H1 (cell line): Measurements from ENCODE around the gene SLC4A11. TPM values are rescaled to one million over a fixed set of nuclear protein-coding genes. Genes with fewer than 3 reads are reported as not detected.

Source experiments
- CTCF ChIA-PET: fragments of 300-600 bp; sonication (Branson Sonifier 250); formaldehyde crosslinking; loops from one replicate; lab custom pipeline; 2021; ENCODE audit not compliant: partially characterized antibody; lab: Charles Lee
- POLR2A ChIA-PET: fragments of 300-600 bp; sonication (Branson Sonifier 250); formaldehyde crosslinking; loops from one replicate; lab custom pipeline; 2021; ENCODE audit warnings: inconsistent platforms; ENCODE audit not compliant: partially characterized antibody; lab: Charles Lee
- DNase-seq, 2 experiments: peaks; one replicate each; pipeline versions ENCODE4 v3.0.0 to v3.0.0-alpha.2; 2010 to 2022; ENCODE audit warnings: low spot score in 2 of 2, low read depth in 1 of 2, mixed read lengths in 1 of 2
- FAIRE-seq: peaks from 2 replicates; lab custom pipeline; 2011; peaks lifted over from hg19 to GRCh38; lab: Jason Lieb, UNC
- H2AFZ ChIP-seq: 2 replicates; pipeline ENCODE4 v1.8.1; 2012; ENCODE audit warnings: low read length, inconsistent platforms
- H2AK5ac ChIP-seq: 2 replicates; pipeline ENCODE4 v1.6.1; 2013; ENCODE audit warnings: low read depth, low read length
- H2BK120ac ChIP-seq: replicated peaks from 2 replicates; pipeline ENCODE3; 2013; ENCODE audit warnings: low read depth, low read length, inconsistent platforms
- H2BK12ac ChIP-seq: 2 replicates; pipeline ENCODE4 v1.6.1; 2013; ENCODE audit warnings: low read depth, low read length
- H2BK15ac ChIP-seq: 2 replicates; pipeline ENCODE4 v1.6.1; 2013; ENCODE audit warnings: low read length
- H2BK20ac ChIP-seq: 2 replicates; pipeline ENCODE4 v1.6.1; 2013; ENCODE audit warnings: low read length
- H2BK5ac ChIP-seq: 2 replicates; pipeline ENCODE4 v1.6.1; 2013; ENCODE audit warnings: low read depth, low read length
- H3K14ac ChIP-seq: 2 replicates; pipeline ENCODE4 v1.6.1; 2013; ENCODE audit warnings: inconsistent platforms; ENCODE audit not compliant: insufficient read length
- H3K18ac ChIP-seq: 2 replicates; pipeline ENCODE4 v1.6.1; 2013; ENCODE audit warnings: low read length; ENCODE audit errors: extremely low read depth
- H3K23ac ChIP-seq: 2 replicates; pipeline ENCODE4 v1.6.1; 2013; ENCODE audit warnings: inconsistent platforms; ENCODE audit not compliant: insufficient read length
- H3K23me2 ChIP-seq: 2 replicates; pipeline ENCODE4 v1.6.1; 2013; ENCODE audit warnings: low read depth, low read length
- H3K27ac ChIP-seq: 2 replicates; pipeline ENCODE4 v1.6.1; 2011; ENCODE audit warnings: low read depth, low read length, inconsistent platforms
- H3K27me3 ChIP-seq, 4 experiments: replicated peaks in 1 of 4; 1 replicate in 1 of 4; 2 replicates in 3 of 4; pipeline versions ENCODE4 v1.6.1 to v1.8.1; 2011 to 2013; ENCODE audit warnings: low read length in 3 of 4, mild to moderate bottlenecking in 3 of 4, inconsistent platforms in 2 of 4, mixed read lengths in 2 of 4, moderate library complexity in 1 of 4; ENCODE audit not compliant: control insufficient read depth in 3 of 4, insufficient read depth in 3 of 4; ENCODE audit errors: extremely low read depth in 1 of 4
- H3K36me3 ChIP-seq, 4 experiments: 2 replicates each; pipeline versions ENCODE4 v1.6.1 to v1.8.1; 2011 to 2013; ENCODE audit warnings: mild to moderate bottlenecking in 4 of 4, low read length in 3 of 4, moderate library complexity in 2 of 4, control low read depth in 1 of 4, inconsistent platforms in 1 of 4; ENCODE audit not compliant: insufficient read depth in 4 of 4, control insufficient read depth in 2 of 4
- H3K4ac ChIP-seq: replicated peaks from 2 replicates; pipeline ENCODE3; 2013; ENCODE audit warnings: low read length, low read depth, mixed read lengths, inconsistent platforms; ENCODE audit not compliant: insufficient read length
- H3K4me1 ChIP-seq, 4 experiments: replicated peaks in 1 of 4; 1 replicate in 1 of 4; 2 replicates in 3 of 4; pipeline versions ENCODE4 v1.6.1 to v1.8.1; 2011 to 2013; ENCODE audit warnings: low read length in 3 of 4, inconsistent platforms in 2 of 4, mixed read lengths in 1 of 4; ENCODE audit not compliant: insufficient read depth in 4 of 4, control insufficient read depth in 3 of 4
- H3K4me2 ChIP-seq, 2 experiments: 2 replicates each; pipeline versions ENCODE4 v1.6.1 to v1.8.1; 2011 to 2013; ENCODE audit warnings: low read depth in 2 of 2, low read length in 2 of 2, control low read depth in 1 of 2, inconsistent platforms in 1 of 2, mild to moderate bottlenecking in 1 of 2; ENCODE audit not compliant: insufficient read depth in 1 of 2
- H3K4me3 ChIP-seq, 4 experiments: fragments of 200-600, 300-600 bp in 1 of 4; sonication (generic), shearing (Covaris generic), sonication (Bioruptor Twin) in 1 of 4; 2 replicates each; pipeline versions ENCODE4 v1.5.1 to v1.8.1; 2011 to 2016; ENCODE audit warnings: low read length in 4 of 4, low read depth in 3 of 4, control low read depth in 2 of 4, inconsistent platforms in 2 of 4, mild to moderate bottlenecking in 2 of 4, mixed read lengths in 1 of 4, moderate library complexity in 1 of 4; ENCODE audit not compliant: insufficient read depth in 2 of 4; ENCODE audit errors: extremely low read depth in 1 of 4
- H3K56ac ChIP-seq: replicated peaks from 2 replicates; pipeline ENCODE3; 2013; ENCODE audit warnings: low read depth, mild to moderate bottlenecking, mixed read lengths, low read length, inconsistent platforms; ENCODE audit not compliant: insufficient read length
- H3K79me1 ChIP-seq: 2 replicates; pipeline ENCODE4 v1.6.1; 2013; ENCODE audit warnings: low read depth, low read length, control low read depth
- H3K79me2 ChIP-seq, 2 experiments: 2 replicates each; pipeline versions ENCODE4 v1.6.1 to v1.8.1; 2012 to 2013; ENCODE audit warnings: low read length in 2 of 2, mild to moderate bottlenecking in 2 of 2, inconsistent platforms in 1 of 2; ENCODE audit not compliant: insufficient read depth in 2 of 2, control insufficient read depth in 1 of 2
- H3K9ac ChIP-seq, 4 experiments: replicated peaks in 1 of 4; 1 replicate in 1 of 4; 2 replicates in 3 of 4; pipeline versions ENCODE4 v1.6.1 to v1.8.1; 2011 to 2013; ENCODE audit warnings: low read depth in 3 of 4, low read length in 3 of 4, control low read depth in 2 of 4, mild to moderate bottlenecking in 2 of 4, moderate library complexity in 2 of 4, inconsistent platforms in 1 of 4; ENCODE audit errors: extremely low read depth in 1 of 4
- H3K9me3 ChIP-seq, 2 experiments: 2 replicates each; pipeline versions ENCODE4 v1.6.1 to v1.8.1; 2012 to 2013; ENCODE audit warnings: mild to moderate bottlenecking in 2 of 2, moderate library complexity in 2 of 2, control low read depth in 1 of 2, inconsistent platforms in 1 of 2, low read depth in 1 of 2, low read length in 1 of 2, mixed read lengths in 1 of 2; ENCODE audit not compliant: insufficient read depth in 2 of 2
- H4K20me1 ChIP-seq, 2 experiments: replicated peaks in 1 of 2; 2 replicates each; pipeline versions ENCODE3 to v1.8.1; 2011 to 2013; ENCODE audit warnings: inconsistent platforms in 2 of 2, low read length in 2 of 2, mild to moderate bottlenecking in 1 of 2; ENCODE audit not compliant: insufficient read depth in 2 of 2, control insufficient read depth in 1 of 2
- H4K5ac ChIP-seq: 2 replicates; pipeline ENCODE4 v1.6.1; 2013; ENCODE audit warnings: low read length, low read depth, mixed read lengths, inconsistent platforms; ENCODE audit not compliant: insufficient read length
- H4K8ac ChIP-seq: 2 replicates; pipeline ENCODE4 v1.8.0; 2013; ENCODE audit warnings: mild to moderate bottlenecking, moderate library complexity, low read length, inconsistent platforms; ENCODE audit not compliant: insufficient read depth; ENCODE audit errors: extremely low read depth
- H4K91ac ChIP-seq: replicated peaks from 2 replicates; pipeline ENCODE3; 2013; ENCODE audit warnings: low read length, mixed read lengths, inconsistent platforms; ENCODE audit not compliant: insufficient read length
- BRCA1 ChIP-seq: IDR thresholded peaks from 2 replicates; pipeline ENCODE4 v1.6.1; 2012; ENCODE audit warnings: low read depth, low read length, improper control_type of control experiment
- EZH2 ChIP-seq: fragments of 200-600 bp; sonication (generic); IDR thresholded peaks from 2 replicates; pipeline ENCODE4 v1.7.1; 2012; ENCODE audit warnings: low read depth, mild to moderate bottlenecking, moderate library complexity, low read length, inconsistent platforms; ENCODE audit not compliant: severe bottlenecking
- MAFK ChIP-seq: IDR thresholded peaks from 2 replicates; pipeline ENCODE4 v1.6.1; 2012; ENCODE audit warnings: low read depth, mild to moderate bottlenecking, improper control_type of control experiment, low read length
- NRF1 ChIP-seq: IDR thresholded peaks from 2 replicates; pipeline ENCODE4 v1.6.1; 2011; ENCODE audit warnings: mild to moderate bottlenecking, low read depth, low read length, improper control_type of control experiment
- PHF8 ChIP-seq: fragments of 200-600 bp; sonication (generic); conservative IDR thresholded peaks from 2 replicates; pipeline ENCODE4 v1.7.1; 2012; ENCODE audit warnings: low read depth, mild to moderate bottlenecking, inconsistent platforms, low read length, moderate library complexity
- RAD21 ChIP-seq, 2 experiments: IDR thresholded peaks in 1 of 2; conservative IDR thresholded peaks in 1 of 2; 2 replicates each; pipeline ENCODE4 v1.6.1; 2011; ENCODE audit warnings: low read depth in 2 of 2, low read length in 2 of 2, improper control_type of control experiment in 1 of 2, inconsistent platforms in 1 of 2, mild to moderate bottlenecking in 1 of 2, moderate library complexity in 1 of 2
- RXRA ChIP-seq: IDR thresholded peaks from 2 replicates; pipeline ENCODE4 v1.6.1; 2011; ENCODE audit warnings: low read depth, mild to moderate bottlenecking, low read length, moderate library complexity; ENCODE audit not compliant: insufficient read depth
- TAF1 ChIP-seq: IDR thresholded peaks from 2 replicates; pipeline ENCODE4 v1.6.1; 2011; ENCODE audit warnings: mild to moderate bottlenecking, low read depth, low read length
- ZNF274 ChIP-seq: IDR thresholded peaks from 2 replicates; pipeline ENCODE4 v1.7.0; 2012; ENCODE audit warnings: low read length, borderline replicate concordance; ENCODE audit errors: extremely low read depth
- WGBS, 2 experiments: shearing (Covaris generic) in 1 of 2; methylation state at CpG; one replicate each; pipeline versions ENCODE4 v1.1.6 to v1.1.7; 2013 to 2015; ENCODE audit warnings: low lambda C conversion rate in 2 of 2, mixed read lengths in 2 of 2, inconsistent platforms in 1 of 2, low coverage in 1 of 2, missing lambda C conversion rate in 1 of 2; ENCODE audit not compliant: insufficient replicate concordance in 2 of 2, insufficient coverage in 1 of 2, insufficient read length in 1 of 2; ENCODE audit errors: extremely low coverage in 1 of 2, missing lambda C conversion rate in 1 of 2; 5-methylcytosine and 5-hydroxymethylcytosine counted together
- polyA plus RNA-seq, 7 experiments: library from polyadenylated mRNA; depleted of rRNA in 3 of 7; stranded (reverse) in 5 of 7; unstranded in 2 of 7; fragments of >200 nt in 5 of 7; fragments of 200-250 nt in 2 of 7; gene quantifications; 1 replicate in 5 of 7; 2 replicates in 1 of 7; 4 replicates in 1 of 7; pipeline versions ENCODE4 v1.2.1 to v1.2.3, GENCODE V29; 2011 to 2013; ENCODE audit warnings: missing spikeins in 2 of 7, mixed read lengths in 2 of 7
- total RNA-seq: library from RNA; stranded (reverse); fragmentation: NEBNext Ultra II Directional; extraction: Animal tissue kit (Norgen Biotek cat#: 25700); gene quantifications from 2 replicates; pipeline ENCODE4 v1.2.1, GENCODE V29; 2021
- TF ChIP-seq, protein P1 (sequence below): IDR thresholded peaks from 2 replicates; pipeline ENCODE4 v1.6.1; 2012; ENCODE audit warnings: inconsistent platforms

SLC4A11 gene
- total and polyA plus RNA-seq, 2 of the 8 experiments (the other 6 are each of a cell fraction or from before 2014, with no cell fraction given): 11.9 to 32.3 TPM

DNA sequence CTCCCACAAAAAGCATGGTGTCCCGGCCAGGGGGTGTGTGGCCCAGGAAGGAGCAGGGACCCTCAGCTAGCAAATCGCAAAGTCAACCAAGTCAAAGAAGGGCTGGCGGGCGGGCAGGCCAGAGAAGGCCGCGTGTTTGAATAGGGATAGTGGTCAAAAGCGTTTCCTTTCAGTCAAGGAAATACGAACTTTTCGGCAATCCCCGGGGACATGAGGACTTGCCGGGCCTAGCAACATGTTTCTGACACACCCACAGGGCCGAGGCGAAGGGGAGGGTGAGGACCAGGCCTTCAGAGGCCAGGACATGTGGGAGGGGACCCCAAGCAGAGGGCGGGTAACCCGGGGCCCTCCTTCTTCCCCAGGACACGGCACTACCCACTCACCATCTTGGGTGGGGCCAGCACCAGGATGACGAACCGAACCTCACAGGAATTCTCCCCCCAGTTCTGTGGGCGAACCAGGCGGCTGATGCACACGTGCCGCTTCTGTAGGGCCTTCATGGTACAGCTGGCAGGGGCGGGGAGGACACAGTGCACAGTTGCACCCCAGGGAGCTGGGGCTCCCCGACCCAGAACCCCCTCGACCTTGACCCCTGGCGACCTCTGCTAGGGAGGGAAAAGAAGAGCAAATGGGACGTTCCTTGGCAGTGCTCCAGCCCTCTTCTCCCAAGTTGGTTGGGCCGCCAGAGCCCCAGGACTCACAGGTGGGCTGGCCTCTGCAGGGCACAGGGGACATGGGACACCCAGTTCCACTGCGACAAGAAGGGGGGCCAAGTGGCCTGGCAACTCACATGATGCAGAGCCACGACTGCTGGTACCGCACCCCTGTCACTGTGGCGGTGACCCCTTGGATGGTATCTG, 5.6 kb downstream of the SLC4A11 start:
- CTCF ChIA-PET: interaction anchor here (0.6 to 2.0 kb wide), 5 partner anchors 16 to 118 kb away, joined by 3 to 5 read pairs (median 4); no protein-coding TSS in a partner anchor

More for the DNA sequence above, 5.6 kb downstream of the SLC4A11 start:
- Histone ChIP-seq H3K4ac (no peak overlapping the region), H3K14ac (no peak overlapping the region), H3K79me2 (no peaks in the 10 kb centered on the region), H4K91ac (no peak overlapping the region), H3K9me3 (no peaks in the 10 kb centered on the region), H3K79me1 (no peaks in the 10 kb centered on the region; the same call in 1 of the 2 replicates), H3K18ac (no peak overlapping the region), H3K4me2 (no peak overlapping the region), H2BK5ac (no peak overlapping the region), H2BK120ac (no peak overlapping the region), H2BK20ac (no peak overlapping the region), H4K8ac (no peak overlapping the region), H2BK15ac (no peak overlapping the region), H3K56ac (no peak overlapping the region), H3K23ac (no peak overlapping the region), H3K23me2 (peaks cover 6% of the 10 kb centered on the region; the same call in 1 of the 2 replicates), H2AK5ac (no peak overlapping the region), H3K27me3 (peaks cover 6 to 18% (median 17%) of the 10 kb centered on the region in 4 experiments), H3K4me3 (no peak overlapping the region), H3K9ac (no peak overlapping the region), H3K4me1 (peaks cover 0 to 9% (median 4%) of the 10 kb centered on the region in 4 experiments; a peak in 6 of 7 replicates), H4K5ac (no peak overlapping the region), H2BK12ac (no peak overlapping the region), H2AFZ (no peak overlapping the region), H3K36me3 (peaks cover 0 to 8% (median under 1%) of the 10 kb centered on the region in 4 experiments; a peak in 2 of 8 replicates), H3K27ac (no peak overlapping the region), H4K20me1 (peaks cover 0 to 4% of the 10 kb centered on the region in 2 experiments)
- DNase-seq (no peak), FAIRE-seq (no peak)
- 93% methylated on average over 30 of the region's 32 CpGs; no CpG with 5 or more reads in 1 of the 2 experiments for WGBS, 2 experiments
- POLR2A ChIA-PET: no interaction called here
- TF ChIP-seq ZNF274 (no peak), TAF1 (no peak), RXRA (no peak), EZH2 (no peak), PHF8 (no peak), RAD21 (IDR thresholded peaks at IDR 0.05 in 1 of 2, conservative IDR thresholded peaks at IDR 0.05 in 1 of 2; ENCODE audit: low read depth in 2 of 2, low read length in 2 of 2) (no peak), MAFK (no peak), BRCA1 (no peak), NRF1 (no peak)
- TF ChIP-seq, protein P1, sequence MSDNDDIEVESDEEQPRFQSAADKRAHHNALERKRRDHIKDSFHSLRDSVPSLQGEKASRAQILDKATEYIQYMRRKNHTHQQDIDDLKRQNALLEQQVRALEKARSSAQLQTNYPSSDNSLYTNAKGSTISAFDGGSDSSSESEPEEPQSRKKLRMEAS: no peak
